ENCODE data around the gene THBS1.

DNA sequence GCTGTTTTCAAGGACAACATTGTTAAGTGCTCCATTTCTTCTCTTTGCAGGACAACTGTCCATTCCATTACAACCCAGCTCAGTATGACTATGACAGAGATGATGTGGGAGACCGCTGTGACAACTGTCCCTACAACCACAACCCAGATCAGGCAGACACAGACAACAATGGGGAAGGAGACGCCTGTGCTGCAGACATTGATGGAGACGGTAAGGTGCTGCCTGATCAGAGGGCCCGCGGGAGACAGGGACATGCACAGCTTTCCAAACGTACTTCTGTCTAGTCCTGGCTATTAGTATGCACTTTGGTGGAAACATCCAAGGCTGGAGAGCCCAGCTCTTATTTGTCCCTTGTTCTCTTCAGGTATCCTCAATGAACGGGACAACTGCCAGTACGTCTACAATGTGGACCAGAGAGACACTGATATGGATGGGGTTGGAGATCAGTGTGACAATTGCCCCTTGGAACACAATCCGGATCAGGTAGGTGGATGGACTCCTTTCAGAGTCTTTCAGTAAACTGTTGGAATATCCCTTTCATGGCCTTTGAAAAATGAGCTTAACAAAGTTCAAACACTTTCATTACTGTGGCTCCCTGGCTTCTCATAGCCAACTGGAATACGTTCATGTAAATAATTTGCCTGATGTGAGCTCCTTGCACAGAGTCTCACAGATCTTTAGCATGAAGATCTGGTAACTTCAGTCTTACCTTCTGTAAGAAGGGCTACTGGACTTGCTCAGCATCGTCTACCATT lies 10.4 kb downstream of the THBS1 start:
- TF ChIP-seq, protein P1, sequence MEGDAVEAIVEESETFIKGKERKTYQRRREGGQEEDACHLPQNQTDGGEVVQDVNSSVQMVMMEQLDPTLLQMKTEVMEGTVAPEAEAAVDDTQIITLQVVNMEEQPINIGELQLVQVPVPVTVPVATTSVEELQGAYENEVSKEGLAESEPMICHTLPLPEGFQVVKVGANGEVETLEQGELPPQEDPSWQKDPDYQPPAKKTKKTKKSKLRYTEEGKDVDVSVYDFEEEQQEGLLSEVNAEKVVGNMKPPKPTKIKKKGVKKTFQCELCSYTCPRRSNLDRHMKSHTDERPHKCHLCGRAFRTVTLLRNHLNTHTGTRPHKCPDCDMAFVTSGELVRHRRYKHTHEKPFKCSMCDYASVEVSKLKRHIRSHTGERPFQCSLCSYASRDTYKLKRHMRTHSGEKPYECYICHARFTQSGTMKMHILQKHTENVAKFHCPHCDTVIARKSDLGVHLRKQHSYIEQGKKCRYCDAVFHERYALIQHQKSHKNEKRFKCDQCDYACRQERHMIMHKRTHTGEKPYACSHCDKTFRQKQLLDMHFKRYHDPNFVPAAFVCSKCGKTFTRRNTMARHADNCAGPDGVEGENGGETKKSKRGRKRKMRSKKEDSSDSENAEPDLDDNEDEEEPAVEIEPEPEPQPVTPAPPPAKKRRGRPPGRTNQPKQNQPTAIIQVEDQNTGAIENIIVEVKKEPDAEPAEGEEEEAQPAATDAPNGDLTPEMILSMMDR (IDR thresholded peaks at IDR 0.05), result no peak
- peak in 1 of 2 donors; percentile 52 for TF ChIP-seq POLR2A (IDR thresholded peaks at IDR 0.05)

Data from adrenal gland (tissue), 5 donors.